ENCODE results near the gene CTSH. TPM values are rescaled to one million over a fixed set of nuclear protein-coding genes. Genes with fewer than 3 reads are reported as not detected.

CTSH gene
- polyA plus RNA-seq (2013, experiment 1 of 2): 10.9 TPM
- polyA plus RNA-seq (2013, experiment 2 of 2): 10.6 TPM

GRCh38 chr15:78944669-78945407 lies at the start of gene CTSH:
TSS of gene CTSH (minus strand) at chr15:78945046. CDS start at chr15:78944981, 65 bp downstream.
- Histone ChIP-seq H3K36me3 (ENCODE audit: control insufficient read depth, insufficient read depth, low read length) (no peaks in the 10 kb centered on the region), H2BK5ac (ENCODE audit: low read length) (no peak within 1 kb of the TSS), H3K27me3 (ENCODE audit: insufficient read depth, low read length, poor library complexity) (no peaks in the 10 kb centered on the region), H3K79me1 (ENCODE audit: low read length) (no peaks in the 10 kb centered on the region), H3K27ac (ENCODE audit: low read depth, low read length) (no peak within 1 kb of the TSS), H3K4me3 (ENCODE audit: low read length) (peak within 1 kb of the TSS; percentile 15), H2BK120ac (ENCODE audit: low read depth, low read length) (no peak within 1 kb of the TSS), H3K4me1 (ENCODE audit: control insufficient read depth, low read depth, low read length) (no peaks in the 10 kb centered on the region), H3K23ac (ENCODE audit: low read length) (no peak within 1 kb of the TSS), H3K9ac (ENCODE audit: low read length) (peak within 1 kb of the TSS; percentile 85), H2AK5ac (ENCODE audit: low read length) (peak within 1 kb of the TSS; percentile 27), H2BK15ac (replicated peaks; ENCODE audit: low read depth) (no peak within 1 kb of the TSS), H3K79me2 (ENCODE audit: control insufficient read depth, insufficient read depth, low read length) (no peaks in the 10 kb centered on the region), H3K4me2 (ENCODE audit: low read length) (peak within 1 kb of the TSS; percentile 85), H3K4ac (ENCODE audit: low read depth, low read length) (no peak within 1 kb of the TSS), H4K5ac (ENCODE audit: low read length) (no peak within 1 kb of the TSS), H3K56ac (ENCODE audit: low read length) (peak within 1 kb of the TSS; percentile 87), H4K8ac (ENCODE audit: low read depth, low read length) (no peak within 1 kb of the TSS), H3K18ac (ENCODE audit: low read length) (no peak within 1 kb of the TSS)
- no CpG with 5 or more reads among the region's 71 CpGs for WGBS (ENCODE audit: extremely low coverage, insufficient coverage, low lambda C conversion rate)
- peak; percentile 94 for DNase-seq

GRCh38 chr15:78993931-78994530 lies 49.2 kb upstream of the CTSH start:
- Histone ChIP-seq H3K4me2 (ENCODE audit: low read length) (no peak overlapping the region), H3K79me2 (ENCODE audit: control insufficient read depth, insufficient read depth, low read length) (no peaks in the 10 kb centered on the region), H3K36me3 (ENCODE audit: control insufficient read depth, insufficient read depth, low read length) (no peaks in the 10 kb centered on the region), H3K4me1 (ENCODE audit: control insufficient read depth, low read depth, low read length) (no peaks in the 10 kb centered on the region), H3K4ac (ENCODE audit: low read depth, low read length) (no peak overlapping the region), H2AK5ac (ENCODE audit: low read length) (no peak overlapping the region), H3K23ac (ENCODE audit: low read length) (no peak overlapping the region), H3K56ac (ENCODE audit: low read length) (no peak overlapping the region), H3K79me1 (ENCODE audit: low read length) (no peaks in the 10 kb centered on the region), H4K5ac (ENCODE audit: low read length) (no peak overlapping the region), H3K27me3 (ENCODE audit: insufficient read depth, low read length, poor library complexity) (no peaks in the 10 kb centered on the region), H2BK15ac (replicated peaks; ENCODE audit: low read depth) (no peak overlapping the region), H3K18ac (ENCODE audit: low read length) (no peak overlapping the region), H2BK120ac (ENCODE audit: low read depth, low read length) (no peak overlapping the region), H2BK5ac (ENCODE audit: low read length) (no peak overlapping the region), H3K9ac (ENCODE audit: low read length) (no peak overlapping the region), H3K4me3 (ENCODE audit: low read length) (no peak overlapping the region), H4K8ac (ENCODE audit: low read depth, low read length) (no peak overlapping the region), H3K27ac (ENCODE audit: low read depth, low read length) (no peak overlapping the region)
- WGBS (ENCODE audit: extremely low coverage, insufficient coverage, low lambda C conversion rate): no CpG with 5 or more reads among the region's 10 CpGs
- no peak for DNase-seq

GRCh38 chr15:78993257-78993930 lies 48.5 kb upstream of the CTSH start:
- no peak overlapping the region for H3K4ac ChIP-seq (ENCODE audit: low read depth, low read length)
- no peaks in the 10 kb centered on the region for H3K27me3 ChIP-seq (ENCODE audit: insufficient read depth, low read length, poor library complexity)
- H3K18ac ChIP-seq (ENCODE audit: low read length): no peak overlapping the region
- no peak overlapping the region for H3K27ac ChIP-seq (ENCODE audit: low read depth, low read length)
- H2BK5ac ChIP-seq (ENCODE audit: low read length): no peak overlapping the region
- H3K4me3 ChIP-seq (ENCODE audit: low read length): no peak overlapping the region
- DNase-seq: no peak
- no peaks in the 10 kb centered on the region for H3K79me2 ChIP-seq (ENCODE audit: control insufficient read depth, insufficient read depth, low read length)
- WGBS (ENCODE audit: extremely low coverage, insufficient coverage, low lambda C conversion rate): no CpG with 5 or more reads among the region's 4 CpGs
- H3K4me1 ChIP-seq (ENCODE audit: control insufficient read depth, low read depth, low read length): no peaks in the 10 kb centered on the region
- H3K23ac ChIP-seq (ENCODE audit: low read length): no peak overlapping the region
- H3K4me2 ChIP-seq (ENCODE audit: low read length): no peak overlapping the region
- H3K36me3 ChIP-seq (ENCODE audit: control insufficient read depth, insufficient read depth, low read length): no peaks in the 10 kb centered on the region
- H3K79me1 ChIP-seq (ENCODE audit: low read length): no peaks in the 10 kb centered on the region
- H3K56ac ChIP-seq (ENCODE audit: low read length): no peak overlapping the region
- H2AK5ac ChIP-seq (ENCODE audit: low read length): no peak overlapping the region
- H4K5ac ChIP-seq (ENCODE audit: low read length): no peak overlapping the region
- no peak overlapping the region for H3K9ac ChIP-seq (ENCODE audit: low read length)
- no peak overlapping the region for H2BK120ac ChIP-seq (ENCODE audit: low read depth, low read length)
- no peak overlapping the region for H4K8ac ChIP-seq (ENCODE audit: low read depth, low read length)
- no peak overlapping the region for H2BK15ac ChIP-seq (replicated peaks; ENCODE audit: low read depth)

GRCh38 chr15:78992416-78993256 lies 47.8 kb upstream of the CTSH start:
- Histone ChIP-seq H4K8ac (ENCODE audit: low read depth, low read length) (no peak overlapping the region), H3K4me2 (ENCODE audit: low read length) (no peak overlapping the region), H3K56ac (ENCODE audit: low read length) (no peak overlapping the region), H3K27ac (ENCODE audit: low read depth, low read length) (no peak overlapping the region), H2AK5ac (ENCODE audit: low read length) (no peak overlapping the region), H4K5ac (ENCODE audit: low read length) (no peak overlapping the region), H3K79me1 (ENCODE audit: low read length) (no peaks in the 10 kb centered on the region), H3K4ac (ENCODE audit: low read depth, low read length) (no peak overlapping the region), H2BK15ac (replicated peaks; ENCODE audit: low read depth) (no peak overlapping the region), H2BK120ac (ENCODE audit: low read depth, low read length) (no peak overlapping the region), H3K79me2 (ENCODE audit: control insufficient read depth, insufficient read depth, low read length) (no peaks in the 10 kb centered on the region), H3K4me1 (ENCODE audit: control insufficient read depth, low read depth, low read length) (no peaks in the 10 kb centered on the region), H3K27me3 (ENCODE audit: insufficient read depth, low read length, poor library complexity) (no peaks in the 10 kb centered on the region), H3K9ac (ENCODE audit: low read length) (no peak overlapping the region), H3K18ac (ENCODE audit: low read length) (no peak overlapping the region), H3K36me3 (ENCODE audit: control insufficient read depth, insufficient read depth, low read length) (no peaks in the 10 kb centered on the region), H3K4me3 (ENCODE audit: low read length) (no peak overlapping the region), H3K23ac (ENCODE audit: low read length) (no peak overlapping the region), H2BK5ac (ENCODE audit: low read length) (no peak overlapping the region)
- no peak for DNase-seq
- WGBS (ENCODE audit: extremely low coverage, insufficient coverage, low lambda C conversion rate): 100% methylated on average over 1 of the region's 17 CpGs

GRCh38 chr15:78991879-78992278 lies 47.0 kb upstream of the CTSH start:
- no CpG with 5 or more reads among the region's 15 CpGs for WGBS (ENCODE audit: extremely low coverage, insufficient coverage, low lambda C conversion rate)

More at GRCh38 chr15:78991879-78992278, 47.0 kb upstream of the CTSH start:
- no peak overlapping the region for H4K5ac ChIP-seq (ENCODE audit: low read length)
- H3K9ac ChIP-seq (ENCODE audit: low read length): no peak overlapping the region
- no peak overlapping the region for H4K8ac ChIP-seq (ENCODE audit: low read depth, low read length)
- H3K27ac ChIP-seq (ENCODE audit: low read depth, low read length): no peak overlapping the region
- H3K79me1 ChIP-seq (ENCODE audit: low read length): no peaks in the 10 kb centered on the region
- H3K36me3 ChIP-seq (ENCODE audit: control insufficient read depth, insufficient read depth, low read length): no peaks in the 10 kb centered on the region
- H3K23ac ChIP-seq (ENCODE audit: low read length): no peak overlapping the region
- H3K4me2 ChIP-seq (ENCODE audit: low read length): no peak overlapping the region
- no peaks in the 10 kb centered on the region for H3K4me1 ChIP-seq (ENCODE audit: control insufficient read depth, low read depth, low read length)
- DNase-seq: no peak
- no peak overlapping the region for H3K56ac ChIP-seq (ENCODE audit: low read length)
- H2BK120ac ChIP-seq (ENCODE audit: low read depth, low read length): no peak overlapping the region
- no peaks in the 10 kb centered on the region for H3K79me2 ChIP-seq (ENCODE audit: control insufficient read depth, insufficient read depth, low read length)
- no peak overlapping the region for H2BK5ac ChIP-seq (ENCODE audit: low read length)
- no peak overlapping the region for H2AK5ac ChIP-seq (ENCODE audit: low read length)
- no peaks in the 10 kb centered on the region for H3K27me3 ChIP-seq (ENCODE audit: insufficient read depth, low read length, poor library complexity)
- H3K4me3 ChIP-seq (ENCODE audit: low read length): no peak overlapping the region
- H2BK15ac ChIP-seq (replicated peaks; ENCODE audit: low read depth): no peak overlapping the region
- H3K18ac ChIP-seq (ENCODE audit: low read length): no peak overlapping the region
- H3K4ac ChIP-seq (ENCODE audit: low read depth, low read length): no peak overlapping the region
